ENCODE results near the gene RTP4.

DNA sequence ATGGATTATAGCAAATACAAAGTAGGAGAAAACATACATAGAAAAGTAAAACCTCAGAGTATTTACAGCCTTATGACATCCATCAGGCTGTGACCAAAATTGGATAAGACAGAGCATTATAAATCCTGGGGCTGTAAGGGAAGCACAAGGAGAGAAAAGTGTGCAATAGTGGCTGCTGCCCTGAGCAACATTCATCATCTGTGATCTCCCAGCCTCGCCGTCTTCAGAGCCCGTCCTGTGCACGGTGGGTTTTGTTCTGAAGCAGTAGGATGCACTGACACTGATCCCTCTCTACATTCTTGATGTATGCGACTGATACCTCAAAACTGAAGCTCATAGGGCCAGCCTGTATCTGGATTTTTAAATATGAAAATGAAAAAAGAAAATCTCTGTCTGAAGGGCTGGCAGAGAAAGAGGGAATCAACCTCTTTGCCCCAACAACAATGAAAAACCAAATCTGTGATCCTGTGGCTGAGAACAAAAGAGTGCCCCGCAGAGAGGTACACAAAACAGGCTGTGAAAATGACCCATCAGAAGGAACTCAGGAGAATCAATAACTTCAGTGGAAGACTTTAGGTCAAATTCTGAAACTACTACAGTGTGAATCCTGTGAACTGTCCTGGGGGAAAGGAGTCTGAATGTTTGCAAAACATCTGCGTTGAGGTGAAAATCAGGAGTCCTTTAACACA, 8.2 kb upstream of the RTP4 start:
- TF ChIP-seq, protein P1, sequence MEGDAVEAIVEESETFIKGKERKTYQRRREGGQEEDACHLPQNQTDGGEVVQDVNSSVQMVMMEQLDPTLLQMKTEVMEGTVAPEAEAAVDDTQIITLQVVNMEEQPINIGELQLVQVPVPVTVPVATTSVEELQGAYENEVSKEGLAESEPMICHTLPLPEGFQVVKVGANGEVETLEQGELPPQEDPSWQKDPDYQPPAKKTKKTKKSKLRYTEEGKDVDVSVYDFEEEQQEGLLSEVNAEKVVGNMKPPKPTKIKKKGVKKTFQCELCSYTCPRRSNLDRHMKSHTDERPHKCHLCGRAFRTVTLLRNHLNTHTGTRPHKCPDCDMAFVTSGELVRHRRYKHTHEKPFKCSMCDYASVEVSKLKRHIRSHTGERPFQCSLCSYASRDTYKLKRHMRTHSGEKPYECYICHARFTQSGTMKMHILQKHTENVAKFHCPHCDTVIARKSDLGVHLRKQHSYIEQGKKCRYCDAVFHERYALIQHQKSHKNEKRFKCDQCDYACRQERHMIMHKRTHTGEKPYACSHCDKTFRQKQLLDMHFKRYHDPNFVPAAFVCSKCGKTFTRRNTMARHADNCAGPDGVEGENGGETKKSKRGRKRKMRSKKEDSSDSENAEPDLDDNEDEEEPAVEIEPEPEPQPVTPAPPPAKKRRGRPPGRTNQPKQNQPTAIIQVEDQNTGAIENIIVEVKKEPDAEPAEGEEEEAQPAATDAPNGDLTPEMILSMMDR (IDR thresholded peaks at IDR 0.05): no peak
- TF ChIP-seq POLR2A (IDR thresholded peaks at IDR 0.05): no peak

Measured in heart left ventricle (tissue), 13 donors.